BE2C (cell line): ENCODE measurements around the gene KLHL25.
A peak's percentile ranks its signal among the peaks of the same experiment; 100 is the strongest.

Experiments
- DNase-seq: peaks from one replicate; pipeline ENCODE4 v3.0.0-alpha.2; 2020
- H3K27me3 ChIP-seq: fragments of 250-450 bp; sonication (Bioruptor Pico); 2 replicates; pipeline ENCODE4 v1.5.1; 2020; ENCODE audit warnings: mild to moderate bottlenecking
- H3K36me3 ChIP-seq: fragments of 250-450 bp; sonication (Bioruptor Pico); 2 replicates; pipeline ENCODE4 v1.5.1; 2020; ENCODE audit warnings: mild to moderate bottlenecking
- H3K4me1 ChIP-seq: fragments of 250-450 bp; sonication (Bioruptor Pico); 2 replicates; pipeline ENCODE4 v1.5.1; 2020
- H3K4me3 ChIP-seq: 2 replicates; pipeline ENCODE4 v1.5.1; 2011; ENCODE audit warnings: low read depth, low read length
- H3K9me3 ChIP-seq: fragments of 250-450 bp; sonication (Bioruptor Pico); 2 replicates; pipeline ENCODE4 v1.5.1; 2020
- CTCF ChIP-seq: IDR thresholded peaks from 2 replicates; pipeline ENCODE4 v1.5.1; 2012; ENCODE audit warnings: mild to moderate bottlenecking, low read depth, low read length

The KLHL25 gene

GRCh38 chr15:85828126-85828525, 33.4 kb upstream of the KLHL25 start:
- H3K4me3 ChIP-seq = no peak overlapping the region
- no peaks in the 10 kb centered on the region for H3K36me3 ChIP-seq
- DNase-seq = no peak
- H3K27me3 ChIP-seq = no peaks in the 10 kb centered on the region
- peaks cover 5% of the 10 kb centered on the region for H3K4me1 ChIP-seq
- H3K9me3 ChIP-seq = no peaks in the 10 kb centered on the region
- no peak for TF ChIP-seq CTCF

GRCh38 chr15:85826756-85827515, 32.2 kb upstream of the KLHL25 start:
- no peak for DNase-seq
- Histone ChIP-seq H3K36me3 (no peaks in the 10 kb centered on the region), H3K4me1 (peaks cover 5% of the 10 kb centered on the region), H3K4me3 (no peak overlapping the region), H3K27me3 (no peaks in the 10 kb centered on the region), H3K9me3 (no peaks in the 10 kb centered on the region)
- no peak for TF ChIP-seq CTCF

GRCh38 chr15:85825719-85826118, 31.0 kb upstream of the KLHL25 start:
- Histone ChIP-seq H3K4me3 (no peak overlapping the region), H3K4me1 (no peaks in the 10 kb centered on the region), H3K27me3 (no peaks in the 10 kb centered on the region), H3K9me3 (no peaks in the 10 kb centered on the region), H3K36me3 (no peaks in the 10 kb centered on the region)
- TF ChIP-seq CTCF = no peak
- peak; percentile 22 for DNase-seq

GRCh38 chr15:85825118-85825517, 30.4 kb upstream of the KLHL25 start:
- no peak for DNase-seq
- no peaks in the 10 kb centered on the region for H3K9me3 ChIP-seq
- H3K4me3 ChIP-seq = no peak overlapping the region
- no peak for TF ChIP-seq CTCF
- H3K27me3 ChIP-seq = no peaks in the 10 kb centered on the region
- no peaks in the 10 kb centered on the region for H3K36me3 ChIP-seq
- no peaks in the 10 kb centered on the region for H3K4me1 ChIP-seq

GRCh38 chr15:85821545-85821944, 26.8 kb upstream of the KLHL25 start:
- Histone ChIP-seq H3K4me3 (no peak overlapping the region), H3K4me1 (no peaks in the 10 kb centered on the region), H3K9me3 (no peaks in the 10 kb centered on the region), H3K27me3 (no peaks in the 10 kb centered on the region), H3K36me3 (no peaks in the 10 kb centered on the region)
- DNase-seq = no peak
- TF ChIP-seq CTCF = no peak

- no peaks in the 10 kb centered on the region for H3K9me3 ChIP-seq
- H3K4me1 ChIP-seq = no peaks in the 10 kb centered on the region
- H3K4me3 ChIP-seq = no peak overlapping the region
- TF ChIP-seq CTCF = no peak
- no peak for DNase-seq
- no peaks in the 10 kb centered on the region for H3K36me3 ChIP-seq
- H3K27me3 ChIP-seq = no peaks in the 10 kb centered on the region
Observed at GRCh38 chr15:85819938-85820337, 25.2 kb upstream of the KLHL25 start.
